ENCODE data around the gene XRCC3.
"Not testable (repeated sequence)": the region's sequence is repeated elsewhere in the genome, so short reads cannot be mapped to it uniquely, and the experiment has no call there.

The XRCC3 gene

GRCh38 chr14:103657471-103657870, 57.8 kb downstream of the XRCC3 start:
- DNase-seq = no peak

GRCh38 chr14:103656756-103657133, 58.5 kb downstream of the XRCC3 start:
- no peak for DNase-seq

GRCh38 chr14:103656031-103656755, 59.1 kb downstream of the XRCC3 start:
- no peak for DNase-seq

- DNase-seq = no peak
Observed at GRCh38 chr14:103654619-103655018, 60.6 kb downstream of the XRCC3 start.

- no peak for DNase-seq
Observed at GRCh38 chr14:103653805-103654204, 61.4 kb downstream of the XRCC3 start.

- not testable (repeated sequence) for DNase-seq
Observed at GRCh38 chr14:103653336-103653735, 61.9 kb downstream of the XRCC3 start.

- DNase-seq = no peak
Observed at GRCh38 chr14:103652806-103653205, 62.4 kb downstream of the XRCC3 start.

- no peak for DNase-seq
Observed at GRCh38 chr14:103651585-103651984, 63.7 kb downstream of the XRCC3 start.

GRCh38 chr14:103650213-103650612, 65.0 kb downstream of the XRCC3 start:
- DNase-seq = no peak

- DNase-seq = no peak
Observed at GRCh38 chr14:103649001-103649400, 66.2 kb downstream of the XRCC3 start.

Measured in NCI-H2107 (cell line).